NCI-H748 treated with DMSO at 0.1 percent for 48 hours (cell line): ENCODE data around the gene SLC25A44.

ENCODE experiments used
- DNase-seq: peaks from one replicate; lab custom pipeline; 2025; lab: John Stamatoyannopoulos, UW

Gene SLC25A44, protein sequence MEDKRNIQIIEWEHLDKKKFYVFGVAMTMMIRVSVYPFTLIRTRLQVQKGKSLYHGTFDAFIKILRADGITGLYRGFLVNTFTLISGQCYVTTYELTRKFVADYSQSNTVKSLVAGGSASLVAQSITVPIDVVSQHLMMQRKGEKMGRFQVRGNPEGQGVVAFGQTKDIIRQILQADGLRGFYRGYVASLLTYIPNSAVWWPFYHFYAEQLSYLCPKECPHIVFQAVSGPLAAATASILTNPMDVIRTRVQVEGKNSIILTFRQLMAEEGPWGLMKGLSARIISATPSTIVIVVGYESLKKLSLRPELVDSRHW

DNA sequence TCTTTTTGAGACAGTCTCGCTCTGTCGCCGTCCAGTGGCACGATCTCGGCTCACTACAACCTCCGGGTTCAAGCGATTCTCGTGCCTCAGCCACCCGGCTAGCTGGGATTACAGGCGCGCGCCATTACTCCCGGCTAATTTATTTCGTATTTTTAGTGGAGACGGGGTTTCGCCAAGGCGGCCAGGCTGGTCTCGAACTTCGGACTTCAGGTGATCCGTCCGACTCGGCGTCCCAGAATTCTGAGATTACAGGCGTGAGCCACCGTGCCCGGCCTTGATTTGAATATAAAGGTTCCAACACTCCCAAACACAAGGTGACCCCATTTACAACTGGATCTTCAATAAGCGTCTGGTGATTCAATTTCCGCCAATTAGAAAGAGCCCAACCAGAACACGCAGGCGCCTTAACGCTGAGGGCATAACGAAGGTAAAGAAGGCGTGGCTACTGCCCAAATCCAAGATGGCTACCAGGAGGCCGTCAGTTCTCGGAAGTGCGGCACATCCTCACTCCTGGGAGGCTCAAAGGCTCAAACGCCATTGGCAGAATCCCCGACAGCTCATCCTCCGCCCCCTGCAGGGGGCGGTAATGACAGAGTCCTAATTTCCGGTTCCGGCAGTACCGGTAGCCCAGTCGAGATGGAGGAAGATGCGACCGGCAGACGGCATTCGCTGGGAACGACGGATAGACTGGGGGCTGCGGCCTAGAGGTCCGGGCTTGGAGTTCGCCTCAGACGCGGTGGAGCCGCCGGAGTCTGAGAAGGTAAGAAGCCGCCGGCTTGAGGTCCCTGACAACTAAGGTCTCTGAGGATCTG, at the start of gene SLC25A44:
Gene SLC25A44 (plus strand): TSS at position 617 of the 812 bp plus-strand sequence. CDS start 5,744 bp downstream, outside the sequence.
- DNase-seq = peak; percentile 96

DNA sequence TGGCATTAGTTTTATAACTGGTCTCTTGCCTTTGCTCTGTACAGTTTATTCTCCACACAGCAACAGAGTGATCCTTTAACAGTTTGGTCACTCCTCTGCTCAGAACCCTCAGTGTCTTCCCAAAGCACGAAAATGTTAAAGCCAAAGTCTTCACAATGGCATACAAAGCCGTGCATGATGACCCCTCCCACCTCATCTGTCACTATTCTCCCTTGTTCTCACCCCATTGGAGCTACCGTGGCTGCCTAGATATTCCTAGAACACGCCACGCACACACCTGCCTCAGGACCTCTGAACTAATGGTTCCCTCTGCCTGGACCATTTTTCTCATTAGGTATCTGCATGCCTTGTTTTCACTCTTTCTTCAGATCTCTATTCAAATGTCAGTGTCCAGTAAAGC, 49.2 kb upstream of the SLC25A44 start:
- DNase-seq = no peak

DNA sequence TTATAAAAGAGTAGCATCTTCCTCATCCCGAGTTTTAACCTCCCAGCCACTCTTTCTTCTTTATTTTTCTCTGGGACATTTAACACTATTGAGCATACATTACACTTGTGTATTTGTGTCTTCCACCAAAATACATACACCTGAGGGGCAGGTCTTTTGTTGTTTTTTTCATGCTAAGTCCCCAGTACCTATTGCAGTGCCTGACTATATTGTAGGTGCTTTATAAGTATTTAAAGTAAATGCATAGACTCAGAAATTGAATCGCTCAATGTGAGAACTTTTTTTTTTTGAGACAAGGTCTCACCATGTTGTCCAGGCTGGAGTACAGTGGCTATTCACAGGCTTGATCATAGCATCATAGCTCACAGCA, 48.3 kb upstream of the SLC25A44 start:
- DNase-seq = no peak

DNA sequence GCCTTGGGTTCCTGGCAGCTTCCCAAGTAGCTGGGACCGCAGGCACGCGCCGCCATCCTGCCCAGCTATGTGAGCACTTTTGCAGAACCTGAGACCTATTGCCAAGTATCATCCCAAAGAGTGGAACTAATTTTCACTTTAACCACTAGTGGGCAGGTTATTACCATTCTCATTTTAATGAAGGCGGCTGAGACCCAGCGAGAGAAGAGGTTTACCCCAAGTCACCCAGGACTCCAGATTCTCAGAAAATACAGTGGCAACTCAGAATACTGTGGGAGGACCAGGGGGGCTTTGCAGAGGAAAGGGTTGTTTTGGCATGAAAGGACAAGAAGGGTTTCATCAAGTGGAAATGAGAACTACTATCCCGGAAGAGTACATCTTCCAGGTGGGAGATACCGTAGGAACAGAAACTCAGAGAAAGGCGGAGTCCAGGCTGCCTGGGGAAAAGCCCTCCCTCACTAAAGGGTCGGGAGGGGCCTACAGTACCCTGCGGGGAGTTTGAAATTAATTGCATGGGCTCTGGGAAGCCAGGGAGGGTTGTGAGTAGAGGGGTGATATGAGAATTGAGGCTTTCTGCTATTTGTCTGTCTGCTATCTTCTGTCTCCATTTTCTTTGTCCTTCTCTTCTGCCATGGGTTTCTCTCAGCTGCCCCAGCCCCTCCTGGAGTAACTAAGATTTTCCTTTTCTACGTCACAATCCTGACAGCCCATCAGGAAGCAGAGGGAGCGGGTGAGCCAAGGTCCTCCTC, 47.7 kb upstream of the SLC25A44 start:
- DNase-seq = peak; percentile 83

DNA sequence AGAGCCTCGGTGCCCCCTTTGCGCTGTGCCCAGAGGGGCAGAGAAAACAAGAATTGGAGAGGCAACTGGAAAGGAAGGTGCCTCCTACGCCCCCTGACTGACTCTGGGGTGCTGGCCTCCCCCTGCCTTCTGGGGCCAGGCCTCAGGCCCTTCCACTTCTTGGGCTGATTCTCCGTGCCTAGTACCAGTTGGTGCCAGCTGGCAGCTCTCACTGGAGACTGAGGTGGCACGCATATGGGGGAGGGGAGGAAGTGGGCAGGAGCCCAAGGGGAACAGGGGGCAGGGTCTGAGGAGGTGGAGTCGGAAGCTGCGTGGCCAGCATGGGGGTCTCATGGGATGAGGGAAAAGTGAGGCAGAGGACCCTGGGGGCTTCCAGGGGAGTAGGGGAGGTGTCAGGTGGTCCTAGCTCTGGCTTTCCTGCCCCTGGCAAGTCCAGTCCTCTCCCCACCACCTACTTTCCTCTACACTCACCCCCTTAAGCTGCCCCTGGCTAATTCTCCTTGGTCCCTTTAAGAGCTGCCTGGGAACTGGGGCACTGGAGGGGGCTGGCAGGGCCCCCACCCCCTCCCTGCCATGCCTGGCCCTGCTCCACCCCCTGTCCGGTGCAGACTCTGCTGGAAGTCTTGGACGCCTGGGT, 47.0 kb upstream of the SLC25A44 start:
- no peak for DNase-seq

DNA sequence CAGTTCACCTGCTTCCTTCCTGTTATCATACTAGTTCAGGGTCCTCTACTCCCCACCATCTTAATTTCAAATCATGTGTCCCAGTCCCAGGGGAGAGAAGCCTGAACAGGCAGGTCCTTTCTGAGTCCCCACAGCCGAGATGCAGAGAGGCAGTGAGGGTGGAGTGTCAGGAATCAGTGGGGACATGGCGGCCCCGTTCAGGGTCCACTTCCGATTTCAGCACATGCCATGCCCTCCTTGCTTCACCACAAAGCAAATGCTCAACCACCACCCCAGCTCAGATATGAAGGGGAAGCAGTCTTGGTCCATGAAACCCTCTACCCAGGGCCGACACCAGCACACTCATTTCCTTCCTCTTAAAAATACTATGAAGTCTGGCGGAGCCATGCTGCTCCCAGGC, 45.7 kb upstream of the SLC25A44 start:
- no peak for DNase-seq

DNA sequence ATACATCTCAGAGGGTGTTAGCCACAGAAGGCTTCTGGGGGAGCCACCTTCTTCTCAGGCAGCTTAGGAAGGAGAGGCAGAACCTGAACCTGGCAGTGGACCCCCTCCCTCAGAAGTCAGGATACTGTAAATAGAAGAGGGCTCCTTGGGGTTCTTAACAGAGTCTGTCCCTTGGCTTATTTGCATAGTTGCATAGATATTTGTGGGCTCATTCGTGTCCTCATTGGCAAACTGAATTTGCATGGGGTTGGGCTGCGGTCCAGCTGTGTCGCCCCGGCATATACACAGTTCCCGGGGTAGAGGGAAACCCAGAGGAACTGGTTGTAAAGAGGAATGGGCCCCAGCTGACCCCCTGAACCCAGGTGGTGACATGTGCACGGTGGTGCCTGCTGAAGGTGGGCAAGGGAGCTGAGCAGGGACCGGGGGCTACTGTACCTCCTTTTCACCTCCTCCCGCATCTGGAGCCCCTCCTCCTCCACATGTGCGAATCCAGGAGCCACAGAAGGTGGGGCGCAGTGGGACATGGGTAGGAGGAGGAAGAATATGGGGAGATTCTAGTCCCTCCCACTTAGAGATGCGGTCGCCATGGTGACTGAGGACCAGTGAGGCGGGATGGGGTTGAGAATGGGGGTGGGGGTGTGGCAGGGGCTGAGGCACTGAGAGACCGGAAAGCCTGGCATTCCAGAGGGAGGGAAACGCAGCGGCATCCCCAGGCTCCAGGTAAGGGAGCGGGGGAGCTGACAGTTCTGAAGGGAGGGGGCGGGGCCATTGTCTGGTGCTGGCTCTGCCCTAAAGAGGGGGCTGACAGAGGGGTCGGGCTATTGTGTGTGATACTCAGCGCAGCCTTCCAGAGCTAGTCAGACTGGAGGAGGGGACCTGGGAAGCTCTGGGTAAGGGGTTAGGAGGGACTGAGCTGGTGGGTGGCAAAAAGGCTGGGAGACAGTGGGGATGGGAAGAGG, 44.3 kb upstream of the SLC25A44 start:
- no peak for DNase-seq

DNA sequence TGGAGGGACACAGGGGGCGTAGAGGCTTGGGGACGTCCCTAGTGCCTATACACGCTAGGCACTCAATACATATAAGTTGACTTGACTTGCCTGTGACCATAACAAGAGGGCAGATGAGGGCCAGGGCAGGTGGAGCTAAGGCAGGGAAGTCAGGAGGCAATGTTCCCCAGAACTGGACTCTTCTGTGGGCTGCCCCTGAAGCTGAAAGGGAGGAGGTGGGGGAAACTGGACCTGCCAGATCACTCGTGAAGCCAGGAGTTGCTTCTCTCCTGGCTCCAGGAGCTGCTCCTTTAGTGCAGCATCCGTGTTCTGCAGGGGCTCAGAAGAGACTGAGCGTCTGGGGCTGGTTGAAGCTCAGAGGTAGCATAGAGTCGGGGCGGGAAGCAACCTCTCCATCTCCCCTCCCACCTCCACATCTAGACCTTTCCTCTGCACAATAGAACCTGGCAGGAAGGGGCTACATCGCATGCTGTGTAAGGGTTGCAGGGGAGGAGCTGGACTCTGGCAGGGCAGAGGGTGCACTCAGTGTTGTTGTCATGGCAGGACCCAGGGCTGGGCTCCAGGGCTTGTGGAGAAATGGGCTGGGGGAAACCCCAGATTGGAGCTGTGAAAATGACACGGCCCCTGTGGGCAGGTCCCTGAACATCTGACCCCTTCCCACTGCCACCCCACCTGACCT, 43.4 kb upstream of the SLC25A44 start:
- no peak for DNase-seq

DNA sequence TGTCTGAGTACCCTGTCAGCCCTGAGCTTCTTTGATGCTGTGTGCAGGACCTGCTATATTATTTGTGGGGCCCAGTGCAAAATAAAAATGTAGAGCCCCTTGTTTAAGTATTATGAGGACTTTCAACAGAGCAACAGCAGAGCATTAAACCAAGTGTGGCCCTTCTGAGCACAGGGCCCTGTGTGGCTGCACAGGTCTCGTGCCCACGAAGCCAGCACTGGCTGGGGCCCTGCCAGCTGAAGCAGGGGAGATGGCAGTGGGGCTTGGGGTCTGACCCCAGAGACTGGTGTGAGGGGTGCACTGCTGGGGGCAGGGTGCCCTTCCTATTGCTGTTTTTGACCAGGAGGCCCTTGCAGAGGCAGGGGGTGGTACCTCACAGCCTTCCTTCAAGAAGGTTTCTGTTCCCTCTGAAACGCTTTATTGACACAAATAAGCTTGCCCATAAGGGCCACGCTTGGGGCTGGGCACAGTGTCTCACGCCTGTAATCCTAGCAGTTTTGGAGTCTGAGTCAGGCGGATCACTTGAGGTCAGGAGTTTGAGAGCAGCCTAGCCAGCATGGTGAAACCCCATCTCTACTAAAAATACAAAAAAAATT, 42.7 kb upstream of the SLC25A44 start:
- no peak for DNase-seq

DNA sequence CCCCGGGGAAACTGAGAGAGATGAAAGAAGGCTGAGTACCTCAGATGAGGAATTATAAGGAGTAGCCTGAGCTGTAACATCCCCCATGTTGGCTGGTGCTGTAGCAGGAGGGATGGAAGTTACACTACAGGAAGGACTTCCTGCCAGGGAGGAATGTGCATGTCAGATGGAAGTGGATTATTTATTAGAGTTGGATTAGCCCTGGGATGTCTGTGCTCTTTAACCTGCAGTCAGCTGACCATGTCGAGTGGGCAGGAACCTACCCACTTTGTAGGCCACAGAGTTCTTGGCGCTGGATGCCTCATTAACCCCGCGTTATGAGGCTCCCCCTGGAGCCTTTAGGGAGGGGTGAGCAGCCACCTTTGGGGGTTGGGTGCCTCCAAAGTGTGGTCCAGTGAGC, 41.3 kb upstream of the SLC25A44 start:
- DNase-seq = no peak

DNA sequence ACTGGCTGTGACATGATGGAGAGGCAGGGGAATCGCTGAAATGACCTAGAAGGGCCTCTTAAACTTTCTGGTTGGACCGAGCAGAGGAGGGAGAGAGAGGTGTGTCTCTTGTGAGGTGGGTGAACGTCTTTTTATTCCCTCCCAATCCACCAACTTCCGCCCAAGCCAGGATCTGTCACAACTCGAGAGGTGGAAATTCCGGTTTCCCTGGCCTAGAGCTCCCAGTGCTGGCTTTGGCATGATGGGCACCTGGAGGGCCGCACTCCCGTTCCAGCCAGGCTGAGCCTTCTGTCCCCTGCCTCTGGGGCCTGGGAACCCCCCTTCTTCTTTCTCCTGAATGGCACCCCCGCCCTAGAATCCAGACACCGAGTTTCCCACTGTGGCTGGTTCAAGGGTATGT, 40.5 kb upstream of the SLC25A44 start, which contains the start of gene SEMA4A:
Gene SEMA4A (plus strand): TSS at position 224 of the 400 bp plus-strand sequence. CDS start 994 bp downstream, outside the sequence.
- DNase-seq = no peak

DNA sequence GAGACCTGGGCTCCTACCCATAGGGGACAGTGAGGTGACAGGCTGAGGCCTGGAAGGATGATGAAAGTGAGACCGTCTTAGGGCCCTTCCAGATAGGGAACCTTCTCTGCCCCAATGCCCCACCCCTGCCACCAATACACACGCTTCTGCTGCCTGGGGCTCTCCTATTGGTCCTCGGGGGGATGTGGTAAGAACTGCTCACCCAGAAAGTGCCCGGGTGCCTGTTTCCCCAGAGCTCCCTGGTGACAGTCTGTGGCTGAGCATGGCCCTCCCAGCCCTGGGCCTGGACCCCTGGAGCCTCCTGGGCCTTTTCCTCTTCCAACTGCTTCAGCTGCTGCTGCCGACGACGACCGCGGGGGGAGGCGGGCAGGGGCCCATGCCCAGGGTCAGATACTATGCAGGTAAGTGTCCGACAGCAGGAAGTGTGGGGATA, 39.6 kb upstream of the SLC25A44 start:
- no peak for DNase-seq

DNA sequence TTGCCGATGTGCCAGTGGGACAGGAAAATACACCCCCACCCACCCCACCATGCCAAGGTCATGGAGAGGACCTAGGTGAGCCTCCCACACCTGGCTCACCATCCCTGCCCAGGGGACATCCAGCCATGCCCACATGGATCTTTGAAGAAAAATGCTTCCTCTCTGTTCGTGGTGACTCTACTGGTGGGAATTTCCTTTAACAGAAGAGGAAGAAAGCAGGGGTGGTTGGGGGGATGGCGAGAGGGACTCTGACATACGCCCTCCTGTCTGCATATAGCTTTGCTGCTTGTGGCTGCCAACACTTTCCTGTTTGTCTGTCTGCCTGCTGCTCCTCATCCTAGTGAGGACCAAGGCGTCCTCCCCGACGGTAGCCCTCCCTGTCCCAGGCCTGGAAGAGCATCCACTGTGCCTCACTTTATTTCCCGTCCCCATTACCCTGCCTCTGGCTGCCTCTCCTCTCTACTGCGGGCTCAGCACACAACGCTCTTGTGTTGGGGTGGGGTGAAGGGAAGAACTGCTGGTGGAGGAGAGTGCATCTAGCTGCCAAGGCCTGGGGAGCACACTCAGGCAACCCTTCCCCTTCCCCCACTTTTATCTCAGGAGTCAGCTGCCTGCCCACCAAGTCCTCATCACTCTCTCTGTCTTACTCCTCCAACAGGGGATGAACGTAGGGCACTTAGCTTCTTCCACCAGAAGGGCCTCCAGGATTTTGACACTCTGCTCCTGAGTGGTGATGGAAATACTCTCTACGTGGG, 38.0 kb upstream of the SLC25A44 start:
- DNase-seq = no peak

DNA sequence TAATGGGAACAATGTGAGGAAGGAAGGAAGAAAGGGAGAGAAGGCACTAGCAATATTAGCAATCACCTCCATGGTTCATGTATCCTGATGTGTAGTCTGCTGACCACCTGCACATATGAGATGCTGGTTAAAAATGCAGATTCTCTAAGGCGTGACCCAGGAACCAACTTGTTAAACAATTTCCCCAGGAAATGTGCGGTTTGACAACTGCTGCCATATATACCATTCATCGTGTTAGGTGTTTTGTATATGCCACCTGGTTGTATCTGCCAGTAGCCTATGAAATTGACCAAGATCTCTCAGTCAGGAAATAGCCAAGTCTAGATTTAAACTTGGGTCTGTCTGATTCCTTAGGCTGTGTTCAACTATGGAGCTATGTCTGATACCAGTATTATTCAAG, 36.4 kb upstream of the SLC25A44 start:
- no peak for DNase-seq

DNA sequence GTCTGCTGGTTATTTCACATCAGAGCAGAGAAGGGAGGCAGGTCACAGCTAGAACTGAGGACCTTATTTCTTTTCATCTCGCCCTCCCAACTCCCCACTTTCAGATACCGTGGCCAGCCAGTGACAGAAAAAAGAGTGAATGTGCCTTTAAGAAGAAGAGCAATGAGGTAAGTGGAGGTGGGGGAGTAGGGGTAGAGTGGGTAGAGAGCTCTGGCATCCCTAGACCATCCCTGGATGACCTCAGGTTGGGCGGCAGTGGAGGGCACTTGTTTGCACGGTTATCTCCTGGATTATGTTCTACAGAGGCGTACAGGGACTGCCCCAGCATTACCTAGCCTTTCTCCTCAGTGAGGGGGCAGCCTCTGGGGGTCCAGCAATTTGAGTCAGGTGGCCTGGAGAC, 35.9 kb upstream of the SLC25A44 start:
- DNase-seq = no peak

DNA sequence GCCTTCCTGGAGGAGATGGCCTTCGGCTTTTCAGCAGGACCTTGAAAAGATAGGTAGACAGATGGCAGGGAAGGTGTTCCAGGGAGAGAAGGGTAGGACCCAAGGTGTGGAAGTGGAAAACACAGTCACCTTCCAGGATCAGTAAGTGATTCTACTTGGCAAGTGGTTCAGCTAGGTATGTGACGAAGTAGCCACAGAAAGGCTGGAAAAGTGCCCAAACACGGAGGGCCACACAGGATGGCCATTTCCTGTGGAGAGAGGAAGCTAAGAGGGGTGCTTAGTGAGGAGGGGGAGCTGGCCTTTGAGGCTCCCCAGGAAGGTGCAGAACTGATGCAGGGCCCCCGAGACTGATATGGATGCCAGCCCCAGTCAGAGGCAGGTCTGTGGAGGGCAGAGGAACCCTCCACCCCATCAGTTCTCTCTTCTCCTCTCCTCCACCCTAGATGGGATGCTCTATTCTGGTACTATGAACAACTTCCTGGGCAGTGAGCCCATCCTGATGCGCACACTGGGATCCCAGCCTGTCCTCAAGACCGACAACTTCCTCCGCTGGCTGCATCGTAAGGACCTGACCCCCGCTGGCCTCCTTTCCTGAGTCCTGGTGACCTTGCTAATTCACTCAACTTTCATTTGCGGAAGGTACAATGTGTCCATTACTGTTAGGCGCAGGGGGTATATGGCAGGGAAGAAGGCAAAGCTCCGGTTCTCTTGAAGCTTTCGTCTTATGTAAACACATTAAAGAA, 33.7 kb upstream of the SLC25A44 start:
- DNase-seq = no peak

DNA sequence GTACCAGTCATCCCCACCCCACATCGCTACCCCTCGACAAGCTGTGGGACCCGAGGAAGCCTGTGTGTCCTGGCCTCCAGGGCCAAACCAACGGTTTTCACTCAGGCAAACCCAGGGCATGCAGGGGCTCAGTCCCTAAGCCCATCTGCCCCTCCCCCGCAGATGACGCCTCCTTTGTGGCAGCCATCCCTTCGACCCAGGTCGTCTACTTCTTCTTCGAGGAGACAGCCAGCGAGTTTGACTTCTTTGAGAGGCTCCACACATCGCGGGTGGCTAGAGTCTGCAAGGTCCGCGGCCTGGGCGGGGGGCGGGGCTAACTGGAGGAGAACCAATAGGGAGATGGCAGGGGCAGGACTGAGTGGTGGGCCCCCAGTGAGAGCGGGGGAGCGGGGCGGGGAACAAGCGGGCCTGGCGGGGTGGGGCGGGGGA, 33.1 kb upstream of the SLC25A44 start:
- peak; percentile 70 for DNase-seq

DNA sequence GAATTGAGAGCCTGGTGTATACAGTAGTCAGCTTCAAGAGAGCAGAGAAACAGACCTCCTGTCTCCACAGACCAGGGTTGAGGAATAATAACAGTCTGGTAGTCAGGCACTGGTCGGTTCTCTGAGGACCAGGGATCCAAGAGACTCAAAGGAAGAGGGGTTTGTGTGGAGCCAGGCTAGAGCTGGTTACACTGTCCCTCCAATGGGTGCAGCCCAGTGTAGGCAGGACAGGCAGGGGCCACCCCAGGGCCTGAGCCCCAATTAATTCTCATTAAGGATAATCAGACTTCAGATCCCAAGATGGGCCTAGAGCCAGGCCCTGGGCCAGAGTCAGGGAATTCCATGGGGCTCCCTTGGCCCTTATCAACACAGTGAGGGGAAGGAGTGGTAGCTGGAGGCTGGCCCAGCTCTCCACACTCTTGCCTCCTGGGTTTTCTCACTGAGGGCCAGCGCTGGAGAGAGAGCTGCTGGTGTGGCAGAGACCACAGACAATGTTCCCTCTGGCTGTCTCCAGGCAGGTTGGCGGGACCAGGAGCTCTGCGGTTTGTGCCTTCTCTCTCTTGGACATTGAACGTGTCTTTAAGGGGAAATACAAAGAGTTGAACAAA, 31.4 kb upstream of the SLC25A44 start:
- DNase-seq = no peak
